DMS53 treated with DMSO at 0.1 percent for 48 hours (cell line): ENCODE data around the gene RPL36A.

Experiments used
- DNase-seq: peaks from one replicate; lab custom pipeline; 2025; ENCODE audit not compliant: unreplicated experiment; lab: John Stamatoyannopoulos, UW

Gene RPL36A

DNA sequence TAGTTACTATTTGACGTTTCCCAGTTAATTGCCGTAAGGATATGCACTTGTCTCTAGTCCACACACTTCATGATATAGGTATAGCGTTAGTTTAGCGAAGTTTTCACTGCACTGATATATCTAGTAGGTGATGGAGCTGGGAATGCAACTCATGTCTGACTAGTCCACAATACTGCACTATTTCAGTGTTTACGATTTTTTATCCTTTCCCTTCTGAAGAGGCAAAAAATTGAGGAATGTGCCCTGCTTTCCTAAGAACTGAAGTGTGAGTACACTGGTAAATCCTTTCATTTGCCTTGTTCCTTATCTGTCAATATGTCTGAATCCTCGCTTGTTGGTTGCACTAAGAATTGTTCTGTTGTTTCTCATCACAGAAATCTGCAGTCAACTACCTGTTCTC, 1.0 kb downstream of the RPL36A start:
- no peak for DNase-seq

DNA sequence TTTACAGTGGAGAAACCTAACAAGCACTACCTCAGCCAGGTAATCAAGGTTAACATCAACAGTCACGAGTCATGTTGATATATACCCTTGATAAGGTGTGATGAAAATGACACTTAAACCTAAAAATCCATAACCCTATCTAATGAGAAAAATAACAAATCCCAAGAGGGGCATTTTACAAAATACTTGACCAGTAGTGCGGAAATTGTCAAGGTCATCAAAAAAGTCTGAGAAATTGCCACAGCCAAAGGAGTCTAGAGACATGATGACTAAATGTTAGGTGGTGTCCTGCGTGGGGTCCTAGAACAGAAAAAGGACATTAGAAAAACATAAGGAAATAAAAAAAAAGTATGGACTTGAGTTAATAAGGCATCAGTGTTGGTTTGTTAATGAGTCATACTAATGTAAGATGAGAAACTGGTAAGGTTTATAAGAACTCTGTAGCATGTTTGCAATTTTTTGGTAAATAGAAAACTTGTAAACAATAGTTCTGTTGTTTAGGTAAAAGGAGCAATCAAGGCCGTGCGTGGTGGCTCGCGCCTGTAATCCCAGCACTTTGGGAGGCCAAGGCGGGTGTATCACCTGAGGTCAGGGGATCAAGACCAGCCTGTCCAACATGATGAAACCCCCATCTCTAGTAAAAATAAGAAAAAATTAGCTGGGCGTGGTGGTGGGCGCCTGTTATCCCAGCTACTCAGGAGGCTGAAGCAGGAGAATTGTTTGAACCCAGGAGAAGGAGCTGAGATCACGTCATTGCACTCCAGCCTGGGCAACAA, 2.9 kb downstream of the RPL36A start:
- DNase-seq, result no peak

DNA sequence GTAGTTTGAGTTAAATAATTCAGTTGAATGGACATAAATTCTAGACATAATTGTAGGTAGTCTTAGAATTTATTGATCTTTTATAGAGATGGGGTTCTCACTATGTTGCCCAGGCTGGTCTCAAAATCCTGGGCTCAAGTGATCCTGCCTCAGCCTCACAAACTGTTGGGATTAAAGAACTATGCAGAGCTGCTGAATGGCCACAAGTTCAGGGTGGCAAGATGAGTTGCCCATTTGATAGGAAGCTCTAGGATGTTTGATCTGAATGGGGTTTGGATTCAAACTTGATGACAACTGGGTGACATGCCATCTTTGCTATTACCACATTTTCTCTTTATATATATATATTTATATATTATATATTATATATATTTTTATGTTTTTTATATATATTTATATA, 3.6 kb downstream of the RPL36A start:
- DNase-seq, result no peak

DNA sequence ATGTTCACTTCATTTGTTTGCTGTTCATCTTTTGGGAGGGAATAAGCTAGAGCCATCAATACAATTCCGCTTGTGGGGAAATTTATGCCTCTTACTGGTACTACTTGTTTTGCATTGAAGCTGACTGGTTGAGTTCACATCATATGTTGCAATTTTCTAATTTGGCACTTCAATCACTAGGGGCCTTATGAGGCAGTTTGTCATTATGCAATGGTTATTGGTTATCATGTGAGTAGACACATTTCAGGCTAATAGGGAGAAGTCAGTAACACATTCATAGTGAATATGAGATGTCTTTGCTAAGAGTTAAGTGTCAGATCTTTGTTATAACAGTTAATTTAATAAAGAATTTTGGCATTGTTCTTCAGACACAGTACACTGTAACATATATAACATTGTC, 5.0 kb downstream of the RPL36A start:
- no peak for DNase-seq

DNA sequence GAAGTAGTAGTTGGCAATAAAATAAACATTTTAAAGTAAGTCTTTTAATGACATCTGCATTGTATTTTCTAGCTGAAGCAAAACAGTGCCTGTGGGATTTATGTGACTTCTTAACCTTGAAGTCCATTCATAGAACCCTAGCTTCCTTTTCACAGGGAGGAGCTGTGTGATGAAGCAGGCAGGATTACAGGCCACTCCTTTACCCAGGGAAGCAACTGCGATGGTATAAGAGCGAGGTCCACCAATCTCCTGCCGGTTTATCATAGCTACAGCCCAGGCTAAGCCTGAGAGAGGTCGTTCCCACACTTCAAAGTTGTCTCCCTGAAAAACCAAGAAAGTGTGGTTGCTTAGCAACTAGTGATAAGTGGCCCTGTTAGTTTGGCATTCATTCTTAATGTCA, 7.0 kb downstream of the RPL36A start:
- DNase-seq, result no peak

DNA sequence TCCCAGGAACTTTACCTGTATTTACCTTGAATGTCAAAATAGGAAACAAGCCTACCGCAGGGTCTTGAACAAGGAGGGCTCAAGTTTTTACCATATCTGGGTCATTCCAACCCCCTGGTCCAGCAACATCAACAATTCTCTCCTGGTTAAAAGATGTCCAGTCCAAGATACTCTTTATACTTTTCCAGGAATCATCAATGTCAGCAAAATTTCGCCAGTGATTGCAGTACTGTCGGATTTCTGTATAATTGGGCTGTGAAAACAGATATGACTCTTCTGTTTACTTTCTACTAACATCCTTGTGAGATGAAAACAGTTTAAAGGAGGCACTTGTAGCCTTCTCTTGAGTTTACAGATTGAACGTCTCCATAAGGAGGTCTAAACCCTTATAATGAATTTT, 7.9 kb downstream of the RPL36A start:
- no peak for DNase-seq

DNA sequence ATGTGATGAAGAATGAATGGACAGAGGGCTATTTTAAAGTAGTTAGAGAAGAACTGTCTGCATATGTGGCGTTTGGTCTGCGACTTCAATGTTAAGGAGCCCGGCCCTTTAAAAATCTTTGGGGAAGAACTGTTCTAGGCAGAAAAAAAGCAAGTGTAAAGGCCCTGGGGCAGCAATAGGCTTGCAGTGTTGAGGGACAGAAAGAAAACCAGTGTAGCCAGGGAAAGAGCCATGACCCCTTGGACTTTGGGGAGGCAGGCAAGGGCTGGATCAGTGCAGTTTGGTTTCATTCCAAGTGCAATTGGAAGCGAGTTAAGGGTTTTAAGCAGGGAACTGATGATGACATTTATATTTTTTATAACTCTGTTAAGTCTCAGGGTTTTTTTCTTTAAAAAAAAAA, 9.0 kb downstream of the RPL36A start:
- no peak for DNase-seq

DNA sequence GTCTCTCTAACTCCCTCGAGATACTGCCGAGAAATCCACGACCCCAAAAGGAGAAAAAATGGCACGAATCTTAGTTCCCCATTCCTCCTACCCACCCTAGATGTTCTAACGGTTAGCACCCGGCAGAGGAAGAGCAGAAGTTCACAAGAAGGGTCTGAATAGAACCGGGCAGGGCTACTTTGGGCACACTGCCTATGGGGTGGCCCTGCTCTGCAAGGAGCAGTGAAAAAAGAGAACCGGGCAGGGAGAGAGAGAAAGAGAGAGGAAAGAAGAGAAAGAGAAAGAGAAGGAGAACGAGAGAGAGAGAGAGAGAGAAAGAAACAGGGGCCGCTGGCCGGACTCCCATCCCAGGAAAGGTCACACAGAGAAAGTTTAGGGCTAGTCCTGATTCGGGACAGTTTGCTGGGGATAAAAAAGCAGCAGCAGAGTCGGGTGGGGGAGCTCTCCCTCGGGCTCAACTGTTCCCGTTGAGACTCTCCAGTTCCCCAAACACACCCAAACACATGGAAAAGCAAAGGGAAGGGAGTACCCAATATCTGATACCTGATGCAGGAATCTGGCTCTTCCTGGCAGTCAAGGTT, 16.4 kb downstream of the RPL36A start:
- no peak for DNase-seq

DNA sequence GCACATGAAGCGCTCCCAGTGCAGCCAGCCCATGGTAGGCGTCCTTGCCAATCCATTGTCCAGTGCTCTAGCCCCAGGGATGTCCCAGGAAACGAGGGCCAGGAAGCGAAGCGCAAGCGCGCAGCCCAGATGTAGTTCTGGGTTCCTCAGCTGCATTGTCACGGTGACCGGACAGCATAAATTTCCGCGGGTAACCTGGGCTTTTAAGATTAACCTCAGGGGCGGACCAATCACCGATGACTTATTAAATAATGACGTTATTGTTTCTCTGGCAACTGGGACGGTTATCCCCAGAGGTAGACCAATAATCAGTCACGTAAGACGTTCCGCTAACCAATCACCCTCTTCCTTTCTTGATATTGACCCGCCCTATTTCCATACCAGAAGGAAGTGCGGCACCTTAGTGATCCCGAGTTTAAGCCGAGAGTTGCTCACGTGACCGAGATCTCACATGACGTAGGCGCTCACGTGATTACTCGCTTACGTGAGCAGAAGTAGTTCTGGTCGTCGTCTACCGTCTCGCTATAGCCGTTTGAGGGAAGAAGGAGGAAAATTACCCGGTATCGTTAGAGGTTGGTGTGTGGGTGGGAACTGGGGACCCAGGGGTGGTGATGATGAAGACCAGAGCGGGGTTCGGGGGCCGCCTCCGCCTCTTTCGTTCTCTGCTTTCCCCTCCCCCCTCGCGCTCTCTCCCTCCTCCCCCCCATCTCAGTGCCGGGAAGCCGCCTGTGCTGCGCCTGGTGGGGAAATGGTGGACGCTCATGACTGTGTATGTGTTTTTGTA, 17.1 kb downstream of the RPL36A start, which contains the start of the genes GLA and HNRNPH2:
GLA (minus strand) TSS at position 178 of the 784 bp plus-strand sequence; CDS start at position 156, 22 bp downstream.
HNRNPH2 (plus strand) TSS at position 475 of the 784 bp plus-strand sequence. CDS start 3,767 bp downstream, outside the sequence.
- peak; percentile 96 for DNase-seq

DNA sequence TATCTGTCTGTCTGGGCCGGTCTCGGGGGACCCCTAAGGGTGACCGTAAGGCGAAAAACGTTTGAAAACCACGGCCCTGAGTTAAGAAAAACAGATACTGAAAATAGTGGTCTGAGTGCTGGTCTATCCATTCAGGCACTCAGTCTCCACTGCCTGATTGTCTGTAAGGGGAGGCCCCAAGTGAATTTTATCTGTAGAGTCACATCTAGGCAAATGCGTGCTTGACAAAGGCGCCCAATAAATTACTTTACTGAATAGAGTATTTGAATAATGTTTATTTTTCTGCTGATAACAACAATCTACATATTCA, 17.7 kb downstream of the RPL36A start:
- DNase-seq, result no peak

DNA sequence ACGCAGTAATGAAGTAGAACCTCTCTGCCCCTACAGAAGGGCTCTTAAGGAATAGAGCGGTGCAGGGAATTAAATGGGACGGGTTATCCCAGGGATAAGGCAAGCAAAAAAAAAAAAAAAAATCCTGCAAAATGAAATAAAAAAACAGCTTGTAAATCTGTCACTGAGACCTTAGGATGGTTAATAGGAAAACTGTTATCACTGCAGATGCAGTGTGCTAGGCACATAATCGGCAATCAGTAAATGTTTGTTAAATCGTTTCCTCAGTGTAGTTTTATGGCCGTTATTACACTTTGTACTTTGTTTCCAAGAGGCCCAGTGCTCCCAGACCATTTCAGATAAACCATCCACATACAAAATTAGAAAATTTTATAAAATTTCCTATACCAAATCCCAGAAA, 18.2 kb downstream of the RPL36A start:
- no peak for DNase-seq

DNA sequence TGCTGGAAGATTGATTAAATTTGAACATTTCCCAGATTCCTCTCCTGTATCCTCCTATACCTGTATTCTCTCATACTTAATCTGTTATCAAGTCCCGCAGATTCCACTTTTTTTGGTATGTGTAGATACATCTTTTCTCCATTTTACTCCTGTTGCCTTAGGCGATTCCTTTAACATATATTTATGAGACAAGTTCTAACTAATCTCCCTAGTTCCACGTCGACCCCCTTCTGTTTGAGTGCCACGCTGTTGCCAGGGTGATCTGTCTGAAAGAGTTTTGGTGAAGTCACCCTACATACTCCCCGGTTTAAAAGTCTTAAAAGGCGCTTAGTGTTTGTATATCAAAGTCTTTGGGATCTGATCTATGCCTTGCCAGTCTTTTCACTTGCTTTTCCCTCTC, 19.6 kb downstream of the RPL36A start:
- no peak for DNase-seq

DNA sequence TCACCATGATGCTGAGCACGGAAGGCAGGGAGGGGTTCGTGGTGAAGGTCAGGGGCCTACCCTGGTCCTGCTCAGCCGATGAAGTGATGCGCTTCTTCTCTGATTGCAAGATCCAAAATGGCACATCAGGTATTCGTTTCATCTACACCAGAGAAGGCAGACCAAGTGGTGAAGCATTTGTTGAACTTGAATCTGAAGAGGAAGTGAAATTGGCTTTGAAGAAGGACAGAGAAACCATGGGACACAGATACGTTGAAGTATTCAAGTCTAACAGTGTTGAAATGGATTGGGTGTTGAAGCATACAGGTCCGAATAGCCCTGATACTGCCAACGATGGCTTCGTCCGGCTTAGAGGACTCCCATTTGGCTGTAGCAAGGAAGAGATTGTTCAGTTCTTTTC, 21.2 kb downstream of the RPL36A start:
- no peak for DNase-seq

DNA sequence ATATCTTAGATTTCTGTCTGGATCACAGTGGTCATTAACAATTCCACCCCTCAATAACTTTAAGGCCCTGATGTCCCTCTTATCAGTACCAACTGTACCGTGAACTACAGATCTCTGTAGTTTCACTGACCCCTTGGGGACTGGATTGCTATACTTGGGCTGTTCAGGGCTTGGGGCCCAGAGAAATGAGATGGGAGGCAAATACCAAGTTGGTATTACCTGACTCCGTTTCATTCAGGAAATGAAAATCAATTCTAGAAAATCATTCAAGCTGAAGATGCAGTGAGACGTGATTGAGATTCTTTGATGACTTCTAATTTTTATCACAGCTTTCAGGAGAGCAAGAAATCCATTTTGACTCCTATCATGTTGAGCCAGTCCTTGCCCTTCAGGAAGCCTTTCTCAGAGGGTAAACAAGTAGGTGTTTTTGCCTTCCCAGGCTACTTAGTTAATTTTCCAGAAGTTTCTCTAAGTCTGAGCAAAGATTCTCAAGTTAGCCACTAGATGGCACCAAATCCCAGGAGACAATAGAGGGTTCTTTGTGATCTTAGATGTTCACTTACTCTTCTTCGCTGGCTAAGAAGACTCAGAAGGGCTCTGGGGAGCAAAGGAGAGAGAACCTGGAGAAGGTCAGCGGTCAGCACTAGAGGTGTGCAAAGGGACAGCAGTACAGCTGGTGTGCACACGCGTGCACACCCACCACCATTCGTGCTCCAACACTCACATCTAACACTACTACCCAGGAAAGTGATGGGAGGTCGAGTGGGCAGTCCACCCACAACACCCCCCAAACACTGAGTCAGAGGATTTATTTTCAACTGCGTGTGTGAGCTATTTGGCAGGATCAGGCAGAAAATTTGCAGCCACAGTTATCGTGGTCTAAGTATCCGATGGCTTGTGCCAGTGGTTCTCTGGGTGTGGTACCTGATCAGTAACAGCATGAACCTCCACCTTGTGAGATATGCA, 24.7 kb downstream of the RPL36A start:
- DNase-seq, result peak; percentile 65

DNA sequence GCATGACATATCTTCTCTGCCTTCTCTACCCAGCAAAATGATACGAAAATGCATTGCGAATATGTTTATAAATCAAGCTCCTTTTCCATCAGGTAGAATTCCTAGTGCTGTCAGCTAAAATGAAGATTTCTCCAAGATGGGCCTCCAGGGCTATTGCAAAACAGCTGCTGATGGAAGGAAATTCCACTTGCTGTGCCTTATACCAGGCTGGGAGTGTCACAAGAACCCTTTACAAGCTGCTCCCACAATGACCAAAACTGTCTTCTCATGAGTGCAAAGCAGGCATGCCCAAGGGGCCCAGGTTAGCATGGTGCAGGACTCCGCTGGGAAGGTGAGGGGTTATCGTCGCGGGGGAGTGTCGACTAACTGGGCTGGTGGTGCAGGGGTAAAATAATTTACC, 25.9 kb downstream of the RPL36A start:
- no peak for DNase-seq

DNA sequence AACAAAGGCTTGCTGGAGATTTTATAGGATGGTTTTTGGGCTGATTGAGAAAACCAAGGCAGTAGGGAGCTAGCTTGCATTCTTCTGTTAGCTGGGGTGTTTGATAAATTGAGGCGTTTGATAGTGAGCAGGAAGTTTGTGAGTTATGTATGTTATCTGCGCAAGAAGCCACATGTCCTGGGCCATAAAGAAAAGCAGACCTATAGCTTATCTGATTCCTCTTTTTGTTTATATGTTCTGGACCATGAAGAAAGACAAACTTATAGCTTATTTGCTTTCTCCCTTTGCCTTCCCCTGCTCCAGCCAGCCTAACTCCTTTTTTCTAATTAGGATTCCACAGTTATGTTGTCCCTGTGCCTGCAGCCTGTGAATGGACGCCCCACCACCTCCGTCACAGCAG, 26.4 kb downstream of the RPL36A start:
- DNase-seq, result no peak

DNA sequence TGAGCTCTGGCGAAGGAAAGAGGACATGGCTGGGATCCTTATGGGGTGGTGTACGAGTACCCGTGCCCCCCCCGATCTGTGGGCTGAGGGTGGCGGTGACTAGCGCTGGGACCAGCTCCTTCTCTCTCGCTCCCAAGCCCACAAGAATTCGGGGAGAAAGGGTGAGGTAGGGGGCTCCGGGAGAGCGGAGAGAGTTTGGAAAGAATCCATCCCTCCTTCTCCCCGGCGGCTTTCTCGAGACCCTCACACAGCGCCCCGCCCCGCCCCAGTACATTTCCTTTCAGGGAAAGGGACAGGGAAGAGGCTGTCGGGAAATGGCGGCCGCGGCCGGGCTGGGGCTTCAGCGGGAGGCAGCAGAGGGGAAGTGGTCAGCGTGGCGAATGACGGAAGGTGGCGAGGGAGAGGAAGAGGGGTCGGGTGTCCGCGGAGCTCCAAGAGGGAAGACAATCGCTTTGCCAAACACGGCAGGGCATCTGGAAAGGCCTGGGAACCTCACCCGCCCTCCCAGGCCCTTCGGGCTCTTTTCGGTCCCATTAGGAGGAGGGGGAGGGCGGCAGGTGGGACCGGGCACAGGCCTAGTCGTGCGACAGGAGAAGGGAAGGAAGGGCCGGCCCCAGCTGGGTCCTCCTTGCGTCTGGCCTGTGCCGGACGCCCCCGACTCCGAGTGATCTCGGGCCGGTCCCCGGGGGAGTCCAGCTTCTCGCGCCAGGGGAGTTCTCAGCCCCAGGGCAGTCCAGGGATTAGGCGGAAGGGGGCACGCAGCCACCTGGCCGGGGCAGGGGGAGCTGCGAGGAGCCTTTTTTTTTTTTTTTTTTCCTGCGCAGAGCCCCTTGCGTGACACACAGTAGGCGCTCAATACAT, 27.4 kb downstream of the RPL36A start:
- no peak for DNase-seq

DNA sequence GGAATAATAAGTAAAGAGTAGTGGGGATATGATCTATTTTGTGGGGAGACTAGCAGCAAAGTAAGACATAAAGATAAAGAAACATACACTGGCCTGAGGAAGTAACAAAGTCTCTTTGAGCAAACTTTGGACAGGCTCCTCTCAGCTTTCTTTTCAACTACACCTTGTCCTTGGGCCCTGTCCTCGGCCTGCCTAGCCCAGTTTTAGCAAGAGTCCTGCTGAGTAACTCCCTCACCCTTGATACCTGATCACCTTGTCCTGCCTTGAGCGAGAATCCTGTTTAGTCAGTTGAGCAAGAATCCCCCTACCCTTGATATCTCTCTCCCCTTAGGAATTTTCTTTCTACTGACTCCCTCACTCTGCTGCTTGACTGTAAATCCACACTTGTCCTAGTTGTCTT, 28.7 kb downstream of the RPL36A start:
- DNase-seq, result no peak

DNA sequence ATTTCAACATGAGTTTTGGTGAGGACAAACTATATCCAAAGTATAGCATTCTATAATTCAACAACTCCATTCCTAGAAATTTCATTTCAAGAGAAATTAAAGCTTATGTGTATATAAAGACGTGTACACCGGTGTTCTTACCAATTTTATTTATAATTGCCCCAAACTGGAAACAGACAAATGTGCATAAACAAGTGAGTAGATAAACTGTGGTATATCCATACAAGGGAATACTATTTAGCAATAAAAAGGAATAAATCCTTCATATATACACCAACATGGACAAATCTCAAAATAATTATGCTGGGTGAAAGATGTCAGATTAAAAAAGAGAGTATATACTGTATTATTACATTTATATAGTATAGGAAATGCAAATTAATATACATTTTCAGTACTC, 37.1 kb downstream of the RPL36A start:
- DNase-seq, result no peak

DNA sequence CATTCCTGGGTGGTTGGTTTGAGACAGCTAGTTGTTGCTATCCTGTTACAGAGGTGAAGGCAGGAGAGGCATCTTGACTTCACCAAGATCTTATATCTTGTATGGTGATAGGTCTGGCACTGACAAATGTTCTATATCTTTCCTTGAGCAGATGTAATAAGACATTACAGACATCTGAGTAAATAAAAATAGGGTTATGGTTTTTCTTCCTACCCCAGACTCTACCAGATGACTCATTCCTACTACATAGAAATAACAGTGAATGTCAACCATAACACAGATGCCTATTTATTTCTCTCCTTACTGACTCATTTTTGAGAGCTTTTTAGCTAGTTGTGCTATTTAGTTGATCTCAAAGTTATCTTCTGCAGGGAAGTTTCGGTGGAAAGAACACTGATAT, 39.1 kb downstream of the RPL36A start:
- peak; percentile 3 for DNase-seq
